Measurements from ENCODE around the gene SDC1. TPM values are rescaled to one million over a fixed set of nuclear protein-coding genes. Genes with fewer than 3 reads are reported as not detected.

Gene SDC1
- total RNA-seq, 6 donors from 2014 or later, result 74.4 to 213 (median 154) TPM

DNA sequence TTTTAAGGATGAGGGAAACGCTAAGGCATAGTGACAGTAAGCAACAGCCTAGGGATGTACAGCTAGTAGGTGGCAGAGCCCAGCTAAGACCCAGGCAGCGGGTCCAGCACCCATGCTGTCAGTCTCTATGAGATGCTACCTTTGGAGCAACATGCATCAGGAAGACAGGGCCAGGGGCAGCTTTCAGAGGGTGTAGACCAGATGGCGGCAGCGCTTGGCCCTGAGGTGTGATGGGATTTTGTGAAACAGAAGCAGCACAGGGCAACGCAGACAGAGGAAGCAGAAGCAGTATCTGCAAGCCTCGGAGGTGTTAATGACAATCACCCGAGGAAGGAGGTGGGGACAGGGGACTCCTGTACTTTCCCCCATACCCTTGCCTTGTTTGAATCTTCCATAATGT is 43.2 kb downstream of the SDC1 start:
- DNase-seq, result no peak
- Histone ChIP-seq H3K4me3 (no peak overlapping the region), H3K9me3 (no peaks in the 10 kb centered on the region), H3K27ac (peak overlapping the region; percentile 8 to 95 (median 72)), H3K36me3 (no peaks in the 10 kb centered on the region), H3K4me1 (peaks cover 22 to 89% (median 64%) of the 10 kb centered on the region in 4 donors), H3K27me3 (no peaks in the 10 kb centered on the region)
- ATAC-seq (ENCODE audit: low FRiP score in 2 of 2), result no peak
- 82 to 84% methylated on average over 7 of the region's 7 CpGs for WGBS, 2 donors
- no peak for TF ChIP-seq POLR2A (IDR thresholded peaks at IDR 0.05)
- no peak for TF ChIP-seq POLR2AphosphoS5 (IDR thresholded peaks at IDR 0.05)
- TF ChIP-seq, protein P1, sequence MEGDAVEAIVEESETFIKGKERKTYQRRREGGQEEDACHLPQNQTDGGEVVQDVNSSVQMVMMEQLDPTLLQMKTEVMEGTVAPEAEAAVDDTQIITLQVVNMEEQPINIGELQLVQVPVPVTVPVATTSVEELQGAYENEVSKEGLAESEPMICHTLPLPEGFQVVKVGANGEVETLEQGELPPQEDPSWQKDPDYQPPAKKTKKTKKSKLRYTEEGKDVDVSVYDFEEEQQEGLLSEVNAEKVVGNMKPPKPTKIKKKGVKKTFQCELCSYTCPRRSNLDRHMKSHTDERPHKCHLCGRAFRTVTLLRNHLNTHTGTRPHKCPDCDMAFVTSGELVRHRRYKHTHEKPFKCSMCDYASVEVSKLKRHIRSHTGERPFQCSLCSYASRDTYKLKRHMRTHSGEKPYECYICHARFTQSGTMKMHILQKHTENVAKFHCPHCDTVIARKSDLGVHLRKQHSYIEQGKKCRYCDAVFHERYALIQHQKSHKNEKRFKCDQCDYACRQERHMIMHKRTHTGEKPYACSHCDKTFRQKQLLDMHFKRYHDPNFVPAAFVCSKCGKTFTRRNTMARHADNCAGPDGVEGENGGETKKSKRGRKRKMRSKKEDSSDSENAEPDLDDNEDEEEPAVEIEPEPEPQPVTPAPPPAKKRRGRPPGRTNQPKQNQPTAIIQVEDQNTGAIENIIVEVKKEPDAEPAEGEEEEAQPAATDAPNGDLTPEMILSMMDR (IDR thresholded peaks at IDR 0.05), result no peak
- TF ChIP-seq EP300 (IDR thresholded peaks at IDR 0.05), result no peak

DNA sequence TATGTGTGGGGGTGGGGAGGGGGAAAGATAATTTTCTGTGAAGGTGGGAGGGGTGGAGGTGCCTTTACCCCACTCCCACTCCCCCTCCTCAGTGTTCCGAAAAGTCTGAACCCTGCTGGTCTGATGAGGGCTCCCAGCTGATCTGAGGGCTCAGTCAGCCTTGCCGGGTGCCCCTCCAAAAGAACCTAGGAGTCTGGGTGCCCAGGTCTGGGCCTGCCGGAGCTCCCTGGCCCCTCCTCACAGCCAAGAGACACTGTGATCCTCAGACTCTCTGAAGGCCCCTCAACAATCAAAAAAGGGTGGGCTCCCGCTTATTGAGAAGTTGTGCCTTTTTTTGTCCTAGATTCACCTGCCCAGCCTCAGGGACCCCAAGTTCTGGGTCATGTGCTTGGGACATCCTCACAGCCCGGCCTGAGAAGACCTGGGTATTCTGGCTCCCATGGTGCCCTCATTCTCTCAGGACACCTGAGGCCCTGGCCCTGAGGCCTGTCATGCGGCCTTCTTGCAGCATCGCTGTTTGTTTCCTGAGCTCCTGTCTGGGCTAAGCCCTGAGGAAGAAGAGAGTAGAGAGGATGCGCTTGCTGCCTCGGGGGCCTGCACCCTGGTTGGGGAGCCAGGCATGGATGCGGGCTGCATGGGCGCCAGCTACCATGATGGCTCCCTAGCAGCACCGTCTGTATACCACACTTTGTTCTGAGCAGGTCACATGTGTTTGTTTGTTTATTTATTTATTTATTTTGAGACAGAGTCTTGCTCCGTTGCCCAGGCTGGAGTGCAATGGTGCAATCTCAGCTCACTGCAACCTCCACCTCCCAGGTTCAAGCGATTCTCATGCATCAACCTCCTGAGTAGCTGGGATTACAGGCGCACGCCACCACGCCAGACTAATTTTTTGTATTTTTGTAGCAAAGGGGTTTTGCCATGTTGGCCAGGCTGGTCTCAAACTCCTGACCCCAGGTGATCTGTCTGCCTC is 44.0 kb downstream of the SDC1 start:
- ATAC-seq (ENCODE audit: low FRiP score in 2 of 2) (no peak), DNase-seq (no peak)
- TF ChIP-seq POLR2AphosphoS5 (IDR thresholded peaks at IDR 0.05) (no peak), EP300 (IDR thresholded peaks at IDR 0.05) (no peak), POLR2A (IDR thresholded peaks at IDR 0.05) (no peak)
- TF ChIP-seq, protein P1 (IDR thresholded peaks at IDR 0.05), result no peak
- 89 to 90% methylated on average over 10 to 17 of the region's 17 CpGs for WGBS, 2 donors
- Histone ChIP-seq H3K27ac (peak overlapping the region; percentile 72 to 95 (median 80)), H3K27me3 (no peaks in the 10 kb centered on the region), H3K9me3 (no peaks in the 10 kb centered on the region), H3K36me3 (no peaks in the 10 kb centered on the region), H3K4me3 (no peak overlapping the region), H3K4me1 (peaks cover 18 to 82% (median 58%) of the 10 kb centered on the region in 4 donors)

DNA sequence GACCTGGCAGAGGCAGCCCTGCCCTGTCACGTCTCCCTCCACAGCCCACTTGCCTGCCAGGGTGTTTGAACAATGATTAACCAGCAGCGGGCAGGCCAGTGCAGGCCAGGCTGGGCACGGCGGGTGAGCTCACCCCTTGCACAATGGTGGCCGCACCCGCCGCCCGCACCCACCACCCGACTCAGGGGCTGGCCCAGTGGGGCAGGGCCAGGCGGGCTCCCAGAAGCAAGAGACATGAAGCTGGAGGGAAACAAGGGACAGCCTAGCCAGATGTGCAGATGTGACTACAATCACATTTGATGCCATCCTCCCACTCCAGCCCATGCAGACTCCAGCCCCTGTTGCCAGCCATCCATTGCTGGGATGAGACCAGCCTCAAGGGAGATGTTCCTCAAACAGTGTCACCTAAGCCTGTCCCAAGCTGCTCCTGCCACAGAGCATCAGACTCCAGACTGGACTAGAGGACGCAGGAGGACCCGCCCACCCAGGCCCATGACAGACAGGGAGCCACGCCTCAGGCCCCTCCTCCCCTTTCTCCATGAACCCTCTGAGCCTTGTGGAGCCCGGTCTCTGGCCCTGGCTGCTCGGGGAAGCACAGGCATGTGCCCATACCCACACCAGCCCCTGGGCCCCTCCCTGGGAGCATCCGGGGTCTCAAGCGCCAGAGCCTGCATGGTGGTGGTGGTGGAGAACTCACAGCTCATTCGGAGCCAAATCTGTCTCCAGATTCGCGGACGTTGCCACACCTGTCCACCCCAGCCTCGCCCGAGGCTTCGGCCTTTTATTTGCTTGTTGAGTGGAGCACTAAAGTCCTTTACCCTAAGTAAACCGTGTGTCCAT is 45.0 kb downstream of the SDC1 start:
- no peaks in the 10 kb centered on the region for H3K36me3 ChIP-seq
- 64 to 70% methylated on average over 14 to 21 of the region's 25 CpGs for WGBS, 2 donors
- peak; percentile 57 to 78 for ATAC-seq (ENCODE audit: low FRiP score in 2 of 2)
- H3K27me3 ChIP-seq, result no peaks in the 10 kb centered on the region
- TF ChIP-seq, protein P1 (IDR thresholded peaks at IDR 0.05), result peak in 4 of 6 experiments; percentile 10 to 40 (median 32)
- TF ChIP-seq EP300 (IDR thresholded peaks at IDR 0.05), result peak in 1 of 4 donors; percentile 61
- TF ChIP-seq POLR2AphosphoS5 (IDR thresholded peaks at IDR 0.05), result peak; percentile 15 to 62
- TF ChIP-seq POLR2A (IDR thresholded peaks at IDR 0.05), result peak in 1 of 4 donors; percentile 59
- peaks cover 8 to 72% (median 48%) of the 10 kb centered on the region in 4 donors for H3K4me1 ChIP-seq
- peak overlapping the region; percentile 72 to 95 (median 80) for H3K27ac ChIP-seq
- peak; percentile 91 to 93 for DNase-seq
- no peak overlapping the region for H3K4me3 ChIP-seq
- H3K9me3 ChIP-seq, result no peaks in the 10 kb centered on the region

DNA sequence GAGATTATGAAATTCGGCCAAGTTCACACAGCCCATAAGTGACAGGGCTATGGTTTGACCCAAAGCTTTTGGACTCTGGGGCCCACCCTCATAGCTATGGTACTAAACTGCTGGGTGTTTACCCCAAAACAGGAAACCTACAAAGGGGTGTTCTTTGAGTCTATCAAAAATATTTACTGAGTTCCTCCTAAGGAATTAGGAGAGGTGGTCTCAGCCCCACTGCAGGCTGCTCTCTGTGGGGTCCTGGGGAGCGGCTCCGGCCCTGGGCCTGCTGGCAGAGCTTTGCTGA is 45.5 kb downstream of the SDC1 start:
- Histone ChIP-seq H3K9me3 (no peaks in the 10 kb centered on the region), H3K27ac (peak overlapping the region; percentile 51 to 95 (median 80)), H3K27me3 (no peaks in the 10 kb centered on the region), H3K36me3 (no peaks in the 10 kb centered on the region), H3K4me1 (peaks cover 5 to 67% (median 43%) of the 10 kb centered on the region in 4 donors), H3K4me3 (no peak overlapping the region)
- TF ChIP-seq, protein P1 (IDR thresholded peaks at IDR 0.05), result no peak
- WGBS, 2 donors, result 61 to 65% methylated on average over 3 of the region's 3 CpGs
- DNase-seq, result no peak
- no peak for ATAC-seq (ENCODE audit: low FRiP score in 2 of 2)

All from upper lobe of left lung (tissue), 6 donors.